ENCODE results near the gene CNPY4. TPM values are rescaled to one million over a fixed set of nuclear protein-coding genes. Genes with fewer than 3 reads are reported as not detected.
A peak's percentile ranks its signal among the peaks of the same experiment; 100 is the strongest.

Gene CNPY4
- total RNA-seq, 1 donor = 25.0 TPM

DNA sequence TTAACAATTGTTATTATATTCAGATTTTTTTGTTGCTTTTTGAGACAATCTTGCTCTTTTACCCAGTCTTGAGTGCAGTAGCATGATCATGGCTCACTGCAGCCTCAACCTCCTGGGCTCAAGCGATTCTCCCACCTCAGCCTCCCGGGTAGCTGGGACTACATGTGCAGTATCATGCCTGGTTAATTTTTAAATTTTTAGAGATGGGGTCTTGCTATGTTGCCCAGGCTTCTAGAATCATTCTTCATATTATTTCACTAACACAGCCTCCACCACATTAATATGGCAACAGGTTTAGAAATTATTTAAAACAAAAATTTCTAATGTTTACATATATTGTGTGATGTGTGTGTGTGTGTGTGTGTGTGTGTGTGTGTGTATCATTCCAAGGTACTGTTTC is 27.8 kb downstream of the CNPY4 start:
- H2AFZ ChIP-seq (ENCODE audit: low read length) = no peak overlapping the region
- H4K20me1 ChIP-seq (ENCODE audit: insufficient read depth, low read length) = no peaks in the 10 kb centered on the region
- H3K27me3 ChIP-seq (ENCODE audit: insufficient read depth, low read length) = no peaks in the 10 kb centered on the region
- H3K36me3 ChIP-seq (ENCODE audit: insufficient read depth, low read length) = peaks cover under 1% of the 10 kb centered on the region
- H3K79me2 ChIP-seq (ENCODE audit: insufficient read depth, low read length) = peaks cover 28% of the 10 kb centered on the region
- DNase-seq (ENCODE audit: insufficient read length, low spot score, missing footprints) = no peak
- peaks cover 9% of the 10 kb centered on the region for H3K4me1 ChIP-seq (ENCODE audit: insufficient read depth, low read length)
- no peak overlapping the region for H3K4me3 ChIP-seq (ENCODE audit: insufficient read depth, low read length)
- no peaks in the 10 kb centered on the region for H3K9me3 ChIP-seq (ENCODE audit: low read depth, low read length)
- H3K4me2 ChIP-seq (ENCODE audit: insufficient read depth, low read length) = no peak overlapping the region
- TF ChIP-seq, protein P1, sequence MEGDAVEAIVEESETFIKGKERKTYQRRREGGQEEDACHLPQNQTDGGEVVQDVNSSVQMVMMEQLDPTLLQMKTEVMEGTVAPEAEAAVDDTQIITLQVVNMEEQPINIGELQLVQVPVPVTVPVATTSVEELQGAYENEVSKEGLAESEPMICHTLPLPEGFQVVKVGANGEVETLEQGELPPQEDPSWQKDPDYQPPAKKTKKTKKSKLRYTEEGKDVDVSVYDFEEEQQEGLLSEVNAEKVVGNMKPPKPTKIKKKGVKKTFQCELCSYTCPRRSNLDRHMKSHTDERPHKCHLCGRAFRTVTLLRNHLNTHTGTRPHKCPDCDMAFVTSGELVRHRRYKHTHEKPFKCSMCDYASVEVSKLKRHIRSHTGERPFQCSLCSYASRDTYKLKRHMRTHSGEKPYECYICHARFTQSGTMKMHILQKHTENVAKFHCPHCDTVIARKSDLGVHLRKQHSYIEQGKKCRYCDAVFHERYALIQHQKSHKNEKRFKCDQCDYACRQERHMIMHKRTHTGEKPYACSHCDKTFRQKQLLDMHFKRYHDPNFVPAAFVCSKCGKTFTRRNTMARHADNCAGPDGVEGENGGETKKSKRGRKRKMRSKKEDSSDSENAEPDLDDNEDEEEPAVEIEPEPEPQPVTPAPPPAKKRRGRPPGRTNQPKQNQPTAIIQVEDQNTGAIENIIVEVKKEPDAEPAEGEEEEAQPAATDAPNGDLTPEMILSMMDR (IDR thresholded peaks at IDR 0.05; ENCODE audit: extremely low read depth, low read depth, low read length) = no peak
- H3K27ac ChIP-seq (ENCODE audit: low read depth, low read length) = no peak overlapping the region

DNA sequence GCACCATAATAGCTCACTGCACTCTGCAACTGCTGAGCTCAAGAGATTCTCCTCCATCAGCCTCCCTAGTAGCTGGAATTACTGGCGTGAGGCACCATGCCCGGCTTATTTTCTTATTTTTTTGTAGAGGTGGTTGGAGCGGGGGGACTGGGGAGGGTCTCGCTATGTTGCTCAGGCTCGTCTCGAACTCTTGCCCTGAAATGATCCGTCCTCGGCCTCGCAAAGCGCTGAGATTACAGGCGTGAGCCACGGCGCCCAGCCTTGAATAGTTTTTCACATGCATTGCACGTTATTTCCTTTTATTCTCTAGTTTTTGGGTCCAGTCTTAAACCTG is 28.8 kb downstream of the CNPY4 start:
- Histone ChIP-seq H2AFZ (ENCODE audit: low read length) (peak overlapping the region; percentile 77), H3K4me2 (ENCODE audit: insufficient read depth, low read length) (peak overlapping the region; percentile 90), H3K9me3 (ENCODE audit: low read depth, low read length) (no peaks in the 10 kb centered on the region), H3K27me3 (ENCODE audit: insufficient read depth, low read length) (no peaks in the 10 kb centered on the region), H3K36me3 (ENCODE audit: insufficient read depth, low read length) (peaks cover 9% of the 10 kb centered on the region), H3K4me3 (ENCODE audit: insufficient read depth, low read length) (peak overlapping the region; percentile 100), H4K20me1 (ENCODE audit: insufficient read depth, low read length) (no peaks in the 10 kb centered on the region), H3K4me1 (ENCODE audit: insufficient read depth, low read length) (peaks cover 9% of the 10 kb centered on the region), H3K27ac (ENCODE audit: low read depth, low read length) (no peak overlapping the region), H3K79me2 (ENCODE audit: insufficient read depth, low read length) (peaks cover 35% of the 10 kb centered on the region)
- TF ChIP-seq, protein P1 (IDR thresholded peaks at IDR 0.05; ENCODE audit: extremely low read depth, low read depth, low read length) = no peak
- DNase-seq (ENCODE audit: insufficient read length, low spot score, missing footprints) = no peak

DNA sequence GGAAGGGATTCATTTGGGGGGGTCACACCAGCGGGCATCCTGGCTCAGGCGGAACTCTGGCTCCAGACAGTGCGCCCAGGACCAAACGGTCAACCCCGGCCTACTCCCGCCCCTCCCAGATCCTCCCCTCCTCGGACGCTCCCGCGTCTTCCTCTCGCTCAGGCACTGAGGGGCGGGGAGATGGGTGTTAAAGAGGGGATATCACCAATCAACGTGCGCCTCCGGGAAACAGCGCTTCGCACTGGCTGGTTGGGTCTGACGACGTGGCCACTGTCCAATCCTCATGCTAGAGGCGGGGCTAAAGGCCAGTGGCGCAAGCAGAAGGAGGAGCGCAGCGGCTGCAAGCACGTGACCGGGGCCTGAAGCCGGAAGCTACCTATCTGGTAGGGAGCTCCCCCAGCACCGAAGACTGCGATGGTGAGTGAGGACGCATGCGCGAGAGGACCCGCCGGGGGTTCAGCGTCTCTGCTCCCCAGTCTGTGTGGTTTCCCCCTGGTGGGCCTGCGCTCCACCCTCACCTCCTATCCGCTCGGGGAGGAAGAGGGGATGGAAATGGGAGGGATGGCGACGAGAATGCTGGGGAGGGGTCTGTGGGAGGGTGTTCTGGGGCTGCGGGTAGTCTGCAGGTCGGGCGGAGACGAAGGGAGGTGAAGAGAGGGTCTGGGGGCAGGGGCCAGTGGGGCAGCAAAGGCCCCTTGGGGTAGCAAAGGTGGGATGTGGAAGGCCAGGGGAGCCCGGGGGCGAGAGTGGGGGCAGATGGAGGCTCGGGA is 29.3 kb downstream of the CNPY4 start, which contains the start of gene LAMTOR4:
TSS of gene LAMTOR4 (plus strand) at position 360 of the 770 bp plus-strand sequence. CDS start at position 415, 55 bp downstream.
- Histone ChIP-seq H3K27me3 (ENCODE audit: insufficient read depth, low read length) (no peaks in the 10 kb centered on the region), H4K20me1 (ENCODE audit: insufficient read depth, low read length) (peaks cover 3% of the 10 kb centered on the region), H3K9me3 (ENCODE audit: low read depth, low read length) (no peaks in the 10 kb centered on the region), H3K4me1 (ENCODE audit: insufficient read depth, low read length) (peaks cover 9% of the 10 kb centered on the region), H2AFZ (ENCODE audit: low read length) (peak within 1 kb of the TSS; percentile 98), H3K4me2 (ENCODE audit: insufficient read depth, low read length) (peak within 1 kb of the TSS; percentile 90), H3K27ac (ENCODE audit: low read depth, low read length) (peak within 1 kb of the TSS; percentile 81), H3K79me2 (ENCODE audit: insufficient read depth, low read length) (peaks cover 38% of the 10 kb centered on the region), H3K36me3 (ENCODE audit: insufficient read depth, low read length) (peaks cover 11% of the 10 kb centered on the region), H3K4me3 (ENCODE audit: insufficient read depth, low read length) (peak within 1 kb of the TSS; percentile 100)
- TF ChIP-seq, protein P1 (IDR thresholded peaks at IDR 0.05; ENCODE audit: extremely low read depth, low read depth, low read length) = no peak
- peak; percentile 98 for DNase-seq (ENCODE audit: insufficient read length, low spot score, missing footprints)

DNA sequence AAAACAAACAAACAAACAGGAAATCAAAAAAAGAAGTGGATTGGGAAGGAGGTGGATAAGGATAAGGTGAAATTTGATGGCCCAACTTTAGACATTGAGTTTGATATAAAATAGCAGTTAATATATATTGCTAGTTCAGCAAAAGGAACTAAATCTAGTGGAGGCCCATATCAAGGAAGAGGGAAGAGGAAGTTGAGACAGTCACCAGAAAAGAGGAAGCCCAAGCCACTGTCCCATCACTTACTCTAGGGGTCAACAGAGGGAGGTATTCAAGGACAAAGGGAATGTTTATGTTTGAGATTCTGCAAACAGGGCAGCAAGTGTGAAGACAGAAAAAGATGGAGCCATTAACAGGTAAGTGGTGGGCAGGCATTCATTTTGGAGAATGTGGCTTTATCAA is 33.0 kb downstream of the CNPY4 start:
- peaks cover 15% of the 10 kb centered on the region for H3K4me1 ChIP-seq (ENCODE audit: insufficient read depth, low read length)
- no peak overlapping the region for H3K27ac ChIP-seq (ENCODE audit: low read depth, low read length)
- DNase-seq (ENCODE audit: insufficient read length, low spot score, missing footprints) = peak; percentile 49
- no peak overlapping the region for H3K4me2 ChIP-seq (ENCODE audit: insufficient read depth, low read length)
- TF ChIP-seq, protein P1 (IDR thresholded peaks at IDR 0.05; ENCODE audit: extremely low read depth, low read depth, low read length) = no peak
- no peaks in the 10 kb centered on the region for H3K27me3 ChIP-seq (ENCODE audit: insufficient read depth, low read length)
- no peaks in the 10 kb centered on the region for H3K9me3 ChIP-seq (ENCODE audit: low read depth, low read length)
- H3K4me3 ChIP-seq (ENCODE audit: insufficient read depth, low read length) = no peak overlapping the region
- peaks cover 37% of the 10 kb centered on the region for H3K36me3 ChIP-seq (ENCODE audit: insufficient read depth, low read length)
- peaks cover 62% of the 10 kb centered on the region for H3K79me2 ChIP-seq (ENCODE audit: insufficient read depth, low read length)
- H4K20me1 ChIP-seq (ENCODE audit: insufficient read depth, low read length) = peaks cover 24% of the 10 kb centered on the region
- no peak overlapping the region for H2AFZ ChIP-seq (ENCODE audit: low read length)

Data from osteoblast (primary cell).